Body of pancreas (tissue), 4 donors: Measurements from ENCODE around the gene MYL7. TPM values are rescaled to one million over a fixed set of nuclear protein-coding genes. Genes with fewer than 3 reads are reported as not detected.
A peak's percentile ranks its signal among the peaks of the same experiment; 100 is the strongest.

Experiments used
- ATAC-seq: fragments of 150-250 bp; one replicate; pipeline ENCODE4 v1.9.1; 2016
- DNase-seq, 4 donors: peaks; one replicate each; pipeline ENCODE4 v3.0.0-alpha.2; 2019
- H3K27ac ChIP-seq, 4 donors: fragments of 200-600 bp; sonication (generic); 1 replicate in 3 of 4; 2 replicates in 1 of 4; pipeline versions ENCODE4 v1.5.1 to v1.6.1; 2016 to 2019; ENCODE audit warnings: mild to moderate bottlenecking in 1 of 4, mixed read lengths in 1 of 4, moderate library complexity in 1 of 4
- H3K27me3 ChIP-seq, 2 donors: fragments of 200-600 bp; sonication (generic); one replicate each; pipeline ENCODE4 v1.6.0; 2016; ENCODE audit warnings: mild to moderate bottlenecking in 1 of 2
- H3K36me3 ChIP-seq, 2 donors: fragments of 200-600 bp; sonication (generic); replicated peaks in 1 of 2; 2 replicates each; pipeline ENCODE4 v1.5.1; 2016; ENCODE audit warnings: low read depth in 2 of 2; ENCODE audit not compliant: insufficient read depth in 1 of 2
- H3K4me1 ChIP-seq: fragments of 200-600 bp; sonication (generic); one replicate; pipeline ENCODE4 v1.6.0; 2016
- H3K4me3 ChIP-seq, 2 donors: fragments of 200-600 bp; sonication (generic); 1 replicate in 1 of 2; 2 replicates in 1 of 2; pipeline ENCODE4 v1.5.1; 2016 to 2019
- H3K9me3 ChIP-seq, 3 donors: fragments of 200-600 bp; sonication (generic); 1 replicate in 2 of 3; 2 replicates in 1 of 3; pipeline ENCODE4 v1.5.1; 2016
- CTCF ChIP-seq, 7 experiments: fragments of 450-650 bp in 4 of 7; fragments of 200-600 bp in 3 of 7; sonication (generic) in 3 of 7; IDR thresholded peaks; one replicate each; pipeline ENCODE4 v1.5.1; 2016 to 2019; ENCODE audit warnings: antibody characterized with exemption in 7 of 7
- POLR2A ChIP-seq, 3 donors: fragments of 450-650 bp; IDR thresholded peaks; one replicate each; pipeline ENCODE4 v1.6.1; 2016; ENCODE audit warnings: antibody characterized with exemption in 3 of 3, mild to moderate bottlenecking in 2 of 3
- WGBS, 2 donors: methylation state at CpG; one replicate each; pipeline ENCODE4 v1.1.5; 2017; 5-methylcytosine and 5-hydroxymethylcytosine counted together
- intact Hi-C: fragments of 100-400 bp; cut with DNase I; formaldehyde crosslinking; loops from one replicate; pipeline ENCODE4 v1.15.1; 2023
- total RNA-seq, 2 donors: library from RNA; depleted of rRNA; stranded (reverse); fragments of >200 nt; gene quantifications; one replicate each; pipeline ENCODE4 v1.1.0, GENCODE V29; 2016

MYL7 gene
- total RNA-seq, 2 donors from 2014 or later, result not detected

- ATAC-seq (no peak), DNase-seq (no peak)
- Histone ChIP-seq H3K4me3 (no peak overlapping the region), H3K4me1 (peaks cover 7% of the 10 kb centered on the region), H3K27me3 (peaks cover 0 to 7% of the 10 kb centered on the region in 2 donors), H3K27ac (no peak overlapping the region), H3K36me3 (no peaks in the 10 kb centered on the region), H3K9me3 (no peaks in the 10 kb centered on the region)
- intact Hi-C loops, result no loop called here
- no peak for TF ChIP-seq POLR2A (IDR thresholded peaks at IDR 0.05)
- WGBS, 2 donors, result 85% methylated on average over 4 to 10 of the region's 10 CpGs
These were observed 34.6 kb downstream of the MYL7 start for GRCh38 chr7:44106311-44107065.

- Histone ChIP-seq H3K4me3 (no peak overlapping the region), H3K4me1 (peaks cover 7% of the 10 kb centered on the region), H3K36me3 (no peaks in the 10 kb centered on the region), H3K9me3 (no peaks in the 10 kb centered on the region), H3K27ac (no peak overlapping the region), H3K27me3 (peaks cover 0 to 7% of the 10 kb centered on the region in 2 donors)
- no peak for ATAC-seq
- 70 to 79% methylated on average over 2 of the region's 2 CpGs for WGBS, 2 donors
- TF ChIP-seq CTCF (IDR thresholded peaks at IDR 0.05) (no peak), POLR2A (IDR thresholded peaks at IDR 0.05) (no peak)
- intact Hi-C loops, result no loop called here
- no peak for DNase-seq
These were observed 35.3 kb downstream of the MYL7 start for GRCh38 chr7:44105832-44106231.

GRCh38 chr7:44104860-44105771 is 36.0 kb downstream of the MYL7 start:
- H3K27me3 ChIP-seq, result peaks cover 0 to 7% of the 10 kb centered on the region in 2 donors
- H3K27ac ChIP-seq, result peak overlapping the region in 2 of 4 donors; percentile 36 to 44
- ATAC-seq (no peak), DNase-seq (no peak)
- peaks cover 7% of the 10 kb centered on the region for H3K4me1 ChIP-seq
- H3K36me3 ChIP-seq, result no peaks in the 10 kb centered on the region
- TF ChIP-seq POLR2A (IDR thresholded peaks at IDR 0.05) (no peak), CTCF (IDR thresholded peaks at IDR 0.05) (no peak)
- no peak overlapping the region for H3K4me3 ChIP-seq
- H3K9me3 ChIP-seq, result no peaks in the 10 kb centered on the region
- intact Hi-C loops, result no loop called here
- 51 to 57% methylated on average over 18 to 28 of the region's 28 CpGs for WGBS, 2 donors

- no peak within 1 kb of the TSS for H3K4me3 ChIP-seq
- ATAC-seq, result peak; percentile 28
- H3K27me3 ChIP-seq, result peaks cover 0 to 7% of the 10 kb centered on the region in 2 donors
- H3K36me3 ChIP-seq, result no peaks in the 10 kb centered on the region
- intact Hi-C loops, result no loop called here
- H3K9me3 ChIP-seq, result no peaks in the 10 kb centered on the region
- peak within 1 kb of the TSS in 2 of 4 donors; percentile 36 to 44 for H3K27ac ChIP-seq
- no peak for DNase-seq
- TF ChIP-seq POLR2A (IDR thresholded peaks at IDR 0.05), result no peak
- TF ChIP-seq CTCF (IDR thresholded peaks at IDR 0.05), result no peak
- peaks cover 7% of the 10 kb centered on the region for H3K4me1 ChIP-seq
- 7 to 11% methylated on average over 17 to 65 of the region's 87 CpGs for WGBS, 2 donors
These were observed 36.9 kb downstream of the MYL7 start, which contains the start of gene AEBP1 for GRCh38 chr7:44103923-44104859. Gene AEBP1, plus strand, starts transcription at chr7:44104345. Its CDS starts 321 bp downstream, at chr7:44104666.
